ENCODE measurements around the gene TXNDC8. TPM values are rescaled to one million over a fixed set of nuclear protein-coding genes. Genes with fewer than 3 reads are reported as not detected.
"Not testable (repeated sequence)": the region's sequence is repeated elsewhere in the genome, so short reads cannot be mapped to it uniquely, and the experiment has no call there.

The TXNDC8 gene
- total and polyA plus RNA-seq, 2 donors: 0.02 TPM; not detected in 1

DNA sequence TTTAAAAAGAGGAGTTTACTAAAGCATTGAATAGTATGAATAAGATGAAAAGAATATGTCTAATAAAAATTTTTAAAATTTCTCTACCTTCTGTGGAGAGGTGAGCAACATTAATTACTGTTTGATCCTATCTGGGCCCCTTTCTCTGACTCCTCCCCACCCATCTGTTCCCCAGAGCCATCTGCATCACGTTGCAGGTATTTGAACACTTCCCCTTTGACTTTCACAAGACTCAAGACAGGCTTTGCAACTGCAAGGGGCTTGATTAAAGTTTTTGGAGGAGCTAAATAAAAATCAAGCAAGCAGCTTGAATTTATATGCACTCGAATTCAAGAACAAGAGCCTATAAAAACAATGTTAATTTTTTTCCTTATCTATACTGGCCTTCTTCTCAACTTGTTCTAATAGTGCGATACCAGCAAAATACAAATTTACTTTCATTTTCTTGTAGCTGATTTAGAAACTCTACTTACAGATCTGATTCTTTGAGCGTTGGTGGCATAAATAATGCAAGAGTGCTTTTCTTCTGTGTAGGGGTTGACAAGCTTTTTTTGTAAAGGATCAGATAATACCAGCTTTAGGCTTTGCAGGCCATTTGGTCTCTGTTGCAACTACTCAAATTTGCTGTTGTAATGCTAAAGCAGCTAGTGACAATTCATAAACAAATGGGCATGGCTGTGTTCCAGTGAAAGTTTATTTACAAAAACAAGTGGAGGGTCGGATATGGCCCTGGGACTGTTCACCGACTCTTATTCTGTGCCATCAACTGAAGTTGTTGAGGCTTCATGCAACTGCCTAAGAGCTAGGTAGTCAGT lies 21.2 kb downstream of the TXNDC8 start:
- WGBS: 36% methylated on average over 6 of the region's 6 CpGs
- Histone ChIP-seq H3K36me3 (ENCODE audit: control insufficient read depth in 2 of 2, insufficient read depth in 2 of 2, low read length in 1 of 2) (no peaks in the 10 kb centered on the region), H3K4me1 (ENCODE audit: control insufficient read depth in 2 of 2, insufficient read depth in 2 of 2, low read length in 2 of 2) (peaks cover 10 to 21% of the 10 kb centered on the region in 2 donors), H3K27me3 (ENCODE audit: control insufficient read depth in 2 of 2, insufficient read depth in 1 of 2, low read length in 1 of 2) (no peaks in the 10 kb centered on the region), H3K27ac (ENCODE audit: low read depth in 1 of 2, low read length in 1 of 2) (peak overlapping the region; percentile 78 to 87), H3K9me3 (ENCODE audit: control insufficient read depth in 2 of 2, insufficient read depth in 1 of 2, low read length in 1 of 2) (peaks cover 0 to 7% of the 10 kb centered on the region in 2 donors), H3K4me3 (ENCODE audit: low read length in 2 of 2) (peak overlapping the region in 1 of 2 donors; percentile 32)
- peak in 8 of 9 donors; percentile 29 to 82 (median 56) for DNase-seq (ENCODE audit: low read depth in 6 of 9, low spot score in 9 of 9)

DNA sequence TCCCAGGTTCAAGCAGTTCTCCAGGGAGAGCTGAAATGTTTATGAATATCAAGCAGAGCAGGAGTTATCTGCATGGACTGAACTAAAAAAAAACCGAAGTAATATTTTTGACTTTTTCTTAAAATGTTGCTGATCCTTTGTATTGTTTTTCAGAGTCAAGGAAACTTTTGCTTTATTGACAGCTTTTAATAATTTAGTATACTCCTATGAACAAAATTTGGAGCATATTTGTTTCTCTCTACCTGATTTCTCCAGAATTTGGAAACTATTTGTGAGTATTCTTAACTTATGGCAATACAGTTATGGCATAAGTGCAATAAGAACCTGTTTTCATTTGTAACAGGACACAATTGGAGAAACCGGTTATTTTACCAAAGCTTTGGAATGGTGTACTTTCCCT lies 25.7 kb downstream of the TXNDC8 start:
- H3K27me3 ChIP-seq (ENCODE audit: control insufficient read depth in 2 of 2, insufficient read depth in 1 of 2, low read length in 1 of 2); H3K36me3 ChIP-seq (ENCODE audit: control insufficient read depth in 2 of 2, insufficient read depth in 2 of 2, low read length in 1 of 2); DNase-seq (ENCODE audit: low read depth in 6 of 9, low spot score in 9 of 9); H3K27ac ChIP-seq (ENCODE audit: low read depth in 1 of 2, low read length in 1 of 2); H3K4me3 ChIP-seq (ENCODE audit: low read length in 2 of 2): not testable (repeated sequence)
- WGBS: 99% methylated on average over 2 of the region's 2 CpGs
- Histone ChIP-seq H3K4me1 (ENCODE audit: control insufficient read depth in 2 of 2, insufficient read depth in 2 of 2, low read length in 2 of 2) (peaks cover 25 to 39% of the 10 kb centered on the region in 2 donors), H3K9me3 (ENCODE audit: control insufficient read depth in 2 of 2, insufficient read depth in 1 of 2, low read length in 1 of 2) (peaks cover 0 to 11% of the 10 kb centered on the region in 2 donors)

DNA sequence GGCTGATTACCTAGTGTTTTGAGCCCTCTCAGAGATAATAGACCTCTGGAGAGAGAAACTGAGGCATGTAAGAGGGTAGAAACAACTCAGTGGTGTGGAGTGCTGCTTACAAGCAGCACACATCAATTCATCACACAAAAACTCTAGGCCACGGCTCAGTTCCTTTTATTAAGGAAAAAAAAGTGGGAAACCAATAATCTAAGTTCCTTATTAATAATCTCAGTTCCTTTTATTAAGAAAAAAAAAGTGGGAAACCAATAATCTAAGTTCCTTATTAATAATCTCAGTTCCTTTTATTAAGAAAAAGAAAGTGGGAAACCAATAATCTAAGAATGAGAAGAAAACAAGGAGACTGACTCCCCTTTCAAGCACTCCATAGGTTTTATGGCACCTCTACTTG lies 28.0 kb downstream of the TXNDC8 start:
- DNase-seq (ENCODE audit: low read depth in 6 of 9, low spot score in 9 of 9): no peak
- no peaks in the 10 kb centered on the region for H3K27me3 ChIP-seq (ENCODE audit: control insufficient read depth in 2 of 2, insufficient read depth in 1 of 2, low read length in 1 of 2)
- H3K4me3 ChIP-seq (ENCODE audit: low read length in 2 of 2): no peak overlapping the region
- H3K9me3 ChIP-seq (ENCODE audit: control insufficient read depth in 2 of 2, insufficient read depth in 1 of 2, low read length in 1 of 2): peaks cover 0 to 15% of the 10 kb centered on the region in 2 donors
- WGBS: 98% methylated on average over 1 of the region's 1 CpG
- H3K4me1 ChIP-seq (ENCODE audit: control insufficient read depth in 2 of 2, insufficient read depth in 2 of 2, low read length in 2 of 2): peaks cover 17 to 26% of the 10 kb centered on the region in 2 donors
- peak overlapping the region in 1 of 2 donors; percentile 96 for H3K27ac ChIP-seq (ENCODE audit: low read depth in 1 of 2, low read length in 1 of 2)
- H3K36me3 ChIP-seq (ENCODE audit: control insufficient read depth in 2 of 2, insufficient read depth in 2 of 2, low read length in 1 of 2): no peaks in the 10 kb centered on the region

DNA sequence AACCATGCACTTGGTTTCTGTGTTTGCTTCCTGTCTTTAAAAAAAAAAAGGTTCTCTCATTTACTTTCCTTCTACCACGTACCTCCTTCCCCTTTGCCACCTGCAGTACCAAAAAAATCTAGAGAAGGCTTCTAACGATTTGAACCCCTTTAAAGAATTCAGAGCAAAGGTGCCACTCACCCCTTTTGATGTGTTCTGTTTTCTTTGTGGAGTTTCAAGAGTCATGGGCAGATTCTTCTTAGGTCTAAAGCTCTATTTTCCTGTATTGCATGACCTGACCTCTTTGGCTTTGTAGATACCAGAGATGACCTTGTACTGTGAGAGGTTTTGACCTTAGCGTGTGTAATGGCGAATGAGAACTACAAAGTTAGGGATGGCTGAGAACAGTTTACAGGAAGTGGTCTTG lies 29.0 kb downstream of the TXNDC8 start:
- H3K36me3 ChIP-seq (ENCODE audit: control insufficient read depth in 2 of 2, insufficient read depth in 2 of 2, low read length in 1 of 2): no peaks in the 10 kb centered on the region
- H3K9me3 ChIP-seq (ENCODE audit: control insufficient read depth in 2 of 2, insufficient read depth in 1 of 2, low read length in 1 of 2): peaks cover 0 to 15% of the 10 kb centered on the region in 2 donors
- DNase-seq (ENCODE audit: low read depth in 6 of 9, low spot score in 9 of 9): peak; percentile 34 to 90 (median 65)
- peak overlapping the region; percentile 92 to 96 for H3K27ac ChIP-seq (ENCODE audit: low read depth in 1 of 2, low read length in 1 of 2)
- WGBS: 3% methylated on average over 4 of the region's 4 CpGs
- peaks cover 17 to 26% of the 10 kb centered on the region in 2 donors for H3K4me1 ChIP-seq (ENCODE audit: control insufficient read depth in 2 of 2, insufficient read depth in 2 of 2, low read length in 2 of 2)
- no peaks in the 10 kb centered on the region for H3K27me3 ChIP-seq (ENCODE audit: control insufficient read depth in 2 of 2, insufficient read depth in 1 of 2, low read length in 1 of 2)
- H3K4me3 ChIP-seq (ENCODE audit: low read length in 2 of 2): peak overlapping the region in 1 of 2 donors; percentile 27

DNA sequence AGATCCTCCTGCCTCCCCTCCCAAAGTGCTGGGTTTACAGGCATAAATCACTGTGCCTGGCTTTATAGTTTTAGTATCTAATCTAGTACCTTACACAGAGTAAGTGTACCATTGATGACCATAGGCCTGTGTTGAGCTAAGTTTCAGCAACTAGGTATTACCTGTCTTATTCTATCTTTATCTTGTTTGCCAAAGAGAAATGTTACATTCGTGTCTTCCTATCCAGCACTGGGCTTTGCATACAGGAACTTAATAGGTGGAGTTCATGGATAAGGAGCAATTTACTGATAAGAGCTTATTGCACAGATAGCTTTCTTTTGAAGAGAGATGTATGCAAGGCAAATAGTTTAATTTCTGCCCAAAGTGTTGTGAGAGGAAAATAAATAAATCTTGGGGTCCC lies 30.5 kb downstream of the TXNDC8 start:
- no peaks in the 10 kb centered on the region for H3K27me3 ChIP-seq (ENCODE audit: control insufficient read depth in 2 of 2, insufficient read depth in 1 of 2, low read length in 1 of 2)
- H3K4me3 ChIP-seq (ENCODE audit: low read length in 2 of 2): no peak overlapping the region
- peak overlapping the region in 1 of 2 donors; percentile 96 for H3K27ac ChIP-seq (ENCODE audit: low read depth in 1 of 2, low read length in 1 of 2)
- no peaks in the 10 kb centered on the region for H3K36me3 ChIP-seq (ENCODE audit: control insufficient read depth in 2 of 2, insufficient read depth in 2 of 2, low read length in 1 of 2)
- H3K9me3 ChIP-seq (ENCODE audit: control insufficient read depth in 2 of 2, insufficient read depth in 1 of 2, low read length in 1 of 2): peaks cover 0 to 10% of the 10 kb centered on the region in 2 donors
- 93% methylated on average over 1 of the region's 1 CpG for WGBS
- peaks cover 17 to 26% of the 10 kb centered on the region in 2 donors for H3K4me1 ChIP-seq (ENCODE audit: control insufficient read depth in 2 of 2, insufficient read depth in 2 of 2, low read length in 2 of 2)
- DNase-seq (ENCODE audit: low read depth in 6 of 9, low spot score in 9 of 9): no peak

DNA sequence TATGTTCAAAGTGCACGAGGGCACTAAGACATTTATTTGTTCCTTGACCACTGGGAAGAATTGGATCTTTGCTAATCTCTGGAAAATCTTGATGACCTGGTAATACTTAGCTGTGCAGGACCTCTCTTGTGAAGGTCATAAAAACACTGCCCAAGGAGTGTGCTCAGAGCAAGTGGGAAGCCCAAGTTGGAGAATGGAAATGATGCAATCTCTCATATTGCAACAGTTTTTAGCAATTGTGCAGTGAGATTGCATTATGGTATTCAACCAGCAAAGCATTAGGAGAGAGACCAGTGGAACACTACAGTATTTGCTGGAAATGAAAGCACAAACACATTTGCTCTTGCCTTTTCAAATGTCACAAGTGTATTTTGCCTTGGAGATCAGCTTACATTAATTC lies 34.5 kb downstream of the TXNDC8 start:
- no peak overlapping the region for H3K27ac ChIP-seq (ENCODE audit: low read depth in 1 of 2, low read length in 1 of 2)
- DNase-seq (ENCODE audit: low read depth in 6 of 9, low spot score in 9 of 9): no peak

DNA sequence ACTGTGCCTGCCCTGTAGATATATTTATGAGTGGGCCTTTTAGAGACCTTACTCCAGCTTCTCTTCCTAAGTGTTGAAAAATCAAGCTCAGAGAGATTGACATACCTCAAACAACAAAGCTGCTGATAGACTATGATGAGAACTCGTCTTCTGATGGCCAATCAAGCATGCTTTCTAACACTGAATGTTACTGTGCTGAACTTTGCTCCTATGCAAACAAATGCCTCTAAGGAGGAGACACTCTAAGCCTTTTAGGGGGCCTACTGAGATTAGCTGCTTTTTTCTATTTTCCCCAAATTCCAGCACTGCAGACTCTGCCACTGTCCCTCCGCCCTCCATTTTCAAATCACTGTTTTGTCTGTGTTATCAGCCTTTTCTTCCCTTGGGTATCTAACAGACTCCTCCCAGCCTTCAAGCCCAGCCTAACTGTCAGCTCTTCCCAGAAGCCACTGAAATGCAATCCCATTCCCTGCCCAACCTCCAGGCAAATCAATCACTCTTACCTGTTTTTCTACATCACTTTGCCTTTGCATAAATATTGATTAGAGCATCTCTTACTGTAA lies 39.5 kb downstream of the TXNDC8 start:
- H3K36me3 ChIP-seq (ENCODE audit: control insufficient read depth in 2 of 2, insufficient read depth in 2 of 2, low read length in 1 of 2): no peaks in the 10 kb centered on the region
- H3K27me3 ChIP-seq (ENCODE audit: control insufficient read depth in 2 of 2, insufficient read depth in 1 of 2, low read length in 1 of 2): no peaks in the 10 kb centered on the region
- no peak overlapping the region for H3K27ac ChIP-seq (ENCODE audit: low read depth in 1 of 2, low read length in 1 of 2)
- no peaks in the 10 kb centered on the region for H3K9me3 ChIP-seq (ENCODE audit: control insufficient read depth in 2 of 2, insufficient read depth in 1 of 2, low read length in 1 of 2)
- DNase-seq (ENCODE audit: low read depth in 6 of 9, low spot score in 9 of 9): no peak
- no peaks in the 10 kb centered on the region for H3K4me1 ChIP-seq (ENCODE audit: control insufficient read depth in 2 of 2, insufficient read depth in 2 of 2, low read length in 2 of 2)
- H3K4me3 ChIP-seq (ENCODE audit: low read length in 2 of 2): no peak overlapping the region
- WGBS: 97% methylated on average over 2 of the region's 2 CpGs

More for the DNA sequence above, 34.5 kb downstream of the TXNDC8 start:
- 97% methylated on average over 1 of the region's 1 CpG for WGBS
- Histone ChIP-seq H3K4me3 (ENCODE audit: low read length in 2 of 2) (no peak overlapping the region), H3K27me3 (ENCODE audit: control insufficient read depth in 2 of 2, insufficient read depth in 1 of 2, low read length in 1 of 2) (no peaks in the 10 kb centered on the region), H3K4me1 (ENCODE audit: control insufficient read depth in 2 of 2, insufficient read depth in 2 of 2, low read length in 2 of 2) (peaks cover 6 to 14% of the 10 kb centered on the region in 2 donors), H3K36me3 (ENCODE audit: control insufficient read depth in 2 of 2, insufficient read depth in 2 of 2, low read length in 1 of 2) (no peaks in the 10 kb centered on the region), H3K9me3 (ENCODE audit: control insufficient read depth in 2 of 2, insufficient read depth in 1 of 2, low read length in 1 of 2) (peaks cover 0 to 4% of the 10 kb centered on the region in 2 donors)

DNA sequence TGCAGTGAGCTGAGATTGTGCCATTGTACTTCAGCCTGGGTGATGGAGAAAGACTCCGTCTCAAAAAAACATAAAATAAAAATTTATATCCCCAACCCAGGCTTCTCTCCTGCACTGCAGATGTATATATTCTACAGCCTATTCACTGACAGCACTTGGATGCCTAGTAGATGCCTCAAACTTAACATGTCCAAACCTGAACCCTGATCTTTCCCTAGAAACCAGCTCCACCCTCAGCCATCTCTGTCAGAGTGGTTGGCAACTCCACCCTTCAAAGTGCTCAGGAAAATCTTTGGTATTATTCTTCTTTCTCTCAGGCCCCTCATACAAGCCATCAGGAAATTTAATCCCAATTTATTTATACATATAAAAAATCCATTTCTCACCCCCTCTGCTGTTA lies 44.4 kb downstream of the TXNDC8 start:
- DNase-seq (ENCODE audit: low read depth in 6 of 9, low spot score in 9 of 9): no peak
- H3K27me3 ChIP-seq (ENCODE audit: control insufficient read depth in 2 of 2, insufficient read depth in 1 of 2, low read length in 1 of 2): no peaks in the 10 kb centered on the region
- no peak overlapping the region for H3K27ac ChIP-seq (ENCODE audit: low read depth in 1 of 2, low read length in 1 of 2)
- no peaks in the 10 kb centered on the region for H3K9me3 ChIP-seq (ENCODE audit: control insufficient read depth in 2 of 2, insufficient read depth in 1 of 2, low read length in 1 of 2)
- 100% methylated on average over 1 of the region's 1 CpG for WGBS
- no peaks in the 10 kb centered on the region for H3K36me3 ChIP-seq (ENCODE audit: control insufficient read depth in 2 of 2, insufficient read depth in 2 of 2, low read length in 1 of 2)
- no peaks in the 10 kb centered on the region for H3K4me1 ChIP-seq (ENCODE audit: control insufficient read depth in 2 of 2, insufficient read depth in 2 of 2, low read length in 2 of 2)
- no peak overlapping the region for H3K4me3 ChIP-seq (ENCODE audit: low read length in 2 of 2)

DNA sequence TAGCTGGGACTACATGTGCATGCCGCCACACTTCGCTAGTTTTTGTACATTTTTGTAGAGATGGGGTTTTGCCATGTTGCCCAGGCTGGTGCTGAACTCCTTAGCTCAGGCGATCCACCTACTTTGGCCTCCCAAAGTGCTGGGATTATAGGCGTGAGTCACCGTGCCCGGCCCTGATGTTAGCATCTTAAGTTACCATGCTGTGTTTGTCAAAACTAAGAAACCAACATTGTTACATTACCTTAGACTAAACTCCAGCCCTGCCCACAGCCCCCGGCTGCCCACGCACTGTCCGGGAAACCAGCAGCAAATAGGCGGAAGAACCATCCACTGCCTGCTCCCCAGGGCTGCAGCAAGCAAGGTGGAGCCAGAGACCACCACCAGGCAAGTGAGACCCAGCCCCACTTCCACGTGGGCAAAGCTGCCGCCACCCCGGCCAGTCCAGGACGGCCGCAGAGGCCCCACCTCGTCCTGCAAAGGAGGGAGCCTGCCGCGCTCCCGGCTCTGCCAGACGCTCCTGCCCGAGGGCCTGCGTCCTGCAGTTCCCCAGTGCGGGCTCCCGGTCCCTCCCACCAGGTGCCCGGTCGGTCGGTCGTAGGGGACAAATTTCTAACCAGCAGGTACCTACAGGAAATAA lies 45.6 kb downstream of the TXNDC8 start:
- no peaks in the 10 kb centered on the region for H3K9me3 ChIP-seq (ENCODE audit: control insufficient read depth in 2 of 2, insufficient read depth in 1 of 2, low read length in 1 of 2)
- no peak overlapping the region for H3K27ac ChIP-seq (ENCODE audit: low read depth in 1 of 2, low read length in 1 of 2)
- H3K4me3 ChIP-seq (ENCODE audit: low read length in 2 of 2): no peak overlapping the region
- no peaks in the 10 kb centered on the region for H3K36me3 ChIP-seq (ENCODE audit: control insufficient read depth in 2 of 2, insufficient read depth in 2 of 2, low read length in 1 of 2)
- no peaks in the 10 kb centered on the region for H3K27me3 ChIP-seq (ENCODE audit: control insufficient read depth in 2 of 2, insufficient read depth in 1 of 2, low read length in 1 of 2)
- DNase-seq (ENCODE audit: low read depth in 6 of 9, low spot score in 9 of 9): no peak
- H3K4me1 ChIP-seq (ENCODE audit: control insufficient read depth in 2 of 2, insufficient read depth in 2 of 2, low read length in 2 of 2): no peaks in the 10 kb centered on the region
- WGBS: 98% methylated on average over 28 of the region's 28 CpGs

Data from thymus (tissue), 11 donors.